WTC11 (cell line): ENCODE results near the gene ACOX3.

ENCODE experiments used
- CTCF ChIP-seq: fragments of 200-600 bp; IDR thresholded peaks from 2 replicates; pipeline ENCODE4 v1.8.0; 2022; ENCODE audit warnings: antibody characterized with exemption
- FOXK1 ChIP-seq: sonication (generic); formaldehyde crosslinking; IDR thresholded peaks from 2 replicates; pipeline ENCODE4 v1.8.0; 2022; ENCODE audit warnings: mild to moderate bottlenecking, moderate library complexity, missing genetic modification reagents
- ZBTB21 ChIP-seq: sonication (generic); formaldehyde crosslinking; IDR thresholded peaks from 2 replicates; pipeline ENCODE4 v1.8.1; 2023; ENCODE audit warnings: mild to moderate bottlenecking, missing genetic modification reagents, borderline replicate concordance
- TF ChIP-seq, protein P1 (sequence below): sonication (generic); formaldehyde crosslinking; IDR thresholded peaks from 2 replicates; pipeline ENCODE4 v1.8.1; 2022; ENCODE audit warnings: low read depth, missing genetic modification reagents, borderline replicate concordance
- TF ChIP-seq, protein P2 (sequence below): sonication (generic); formaldehyde crosslinking; IDR thresholded peaks from 2 replicates; pipeline ENCODE4 v1.8.1; 2022; ENCODE audit warnings: missing genetic modification reagents, borderline replicate concordance

DNA sequence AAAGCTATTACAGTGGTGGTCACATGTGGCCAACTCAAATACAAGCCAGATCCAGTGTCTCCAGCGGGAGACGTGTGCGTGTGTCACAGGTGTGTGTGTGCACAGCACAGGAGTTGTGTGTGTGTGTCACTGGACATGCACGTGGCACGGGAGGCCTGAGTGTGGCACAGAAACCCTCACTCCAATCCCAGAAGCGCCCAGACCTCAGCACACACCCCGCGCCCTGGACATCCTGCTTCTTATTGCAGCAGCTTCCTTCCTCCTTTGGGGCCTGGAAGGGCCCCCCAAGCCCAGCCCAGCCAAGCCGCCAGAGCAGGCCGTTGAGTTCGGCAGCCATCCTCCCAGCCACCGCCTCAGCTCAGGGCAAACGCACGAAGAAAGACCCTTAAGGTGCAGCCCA is 37.9 kb downstream of the ACOX3 start:
- TF ChIP-seq FOXK1 (CRISPR knock-in tag): no peak
- TF ChIP-seq, protein P1, sequence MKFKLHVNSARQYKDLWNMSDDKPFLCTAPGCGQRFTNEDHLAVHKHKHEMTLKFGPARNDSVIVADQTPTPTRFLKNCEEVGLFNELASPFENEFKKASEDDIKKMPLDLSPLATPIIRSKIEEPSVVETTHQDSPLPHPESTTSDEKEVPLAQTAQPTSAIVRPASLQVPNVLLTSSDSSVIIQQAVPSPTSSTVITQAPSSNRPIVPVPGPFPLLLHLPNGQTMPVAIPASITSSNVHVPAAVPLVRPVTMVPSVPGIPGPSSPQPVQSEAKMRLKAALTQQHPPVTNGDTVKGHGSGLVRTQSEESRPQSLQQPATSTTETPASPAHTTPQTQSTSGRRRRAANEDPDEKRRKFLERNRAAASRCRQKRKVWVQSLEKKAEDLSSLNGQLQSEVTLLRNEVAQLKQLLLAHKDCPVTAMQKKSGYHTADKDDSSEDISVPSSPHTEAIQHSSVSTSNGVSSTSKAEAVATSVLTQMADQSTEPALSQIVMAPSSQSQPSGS (CRISPR knock-in tag): no peak
- no peak for TF ChIP-seq CTCF
- TF ChIP-seq, protein P2, sequence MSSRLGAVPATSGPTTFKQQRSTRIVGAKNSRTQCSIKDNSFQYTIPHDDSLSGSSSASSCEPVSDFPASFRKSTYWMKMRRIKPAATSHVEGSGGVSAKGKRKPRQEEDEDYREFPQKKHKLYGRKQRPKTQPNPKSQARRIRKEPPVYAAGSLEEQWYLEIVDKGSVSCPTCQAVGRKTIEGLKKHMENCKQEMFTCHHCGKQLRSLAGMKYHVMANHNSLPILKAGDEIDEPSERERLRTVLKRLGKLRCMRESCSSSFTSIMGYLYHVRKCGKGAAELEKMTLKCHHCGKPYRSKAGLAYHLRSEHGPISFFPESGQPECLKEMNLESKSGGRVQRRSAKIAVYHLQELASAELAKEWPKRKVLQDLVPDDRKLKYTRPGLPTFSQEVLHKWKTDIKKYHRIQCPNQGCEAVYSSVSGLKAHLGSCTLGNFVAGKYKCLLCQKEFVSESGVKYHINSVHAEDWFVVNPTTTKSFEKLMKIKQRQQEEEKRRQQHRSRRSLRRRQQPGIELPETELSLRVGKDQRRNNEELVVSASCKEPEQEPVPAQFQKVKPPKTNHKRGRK (CRISPR knock-in tag): no peak
- TF ChIP-seq ZBTB21 (CRISPR knock-in tag): no peak
